GM19395 (cell line): ENCODE data around the gene INS.
"Not testable (repeated sequence)": the region's sequence is repeated elsewhere in the genome, so short reads cannot be mapped to it uniquely, and the experiment has no call there.

ENCODE experiments used
- ATAC-seq: cut with Tn5 transposase; IDR thresholded peaks from one replicate; pipeline ENCODE4 v1.9.1; 2021; ENCODE audit warnings: mild to moderate bottlenecking, moderate library complexity; ENCODE audit not compliant: unreplicated experiment

The INS gene

DNA sequence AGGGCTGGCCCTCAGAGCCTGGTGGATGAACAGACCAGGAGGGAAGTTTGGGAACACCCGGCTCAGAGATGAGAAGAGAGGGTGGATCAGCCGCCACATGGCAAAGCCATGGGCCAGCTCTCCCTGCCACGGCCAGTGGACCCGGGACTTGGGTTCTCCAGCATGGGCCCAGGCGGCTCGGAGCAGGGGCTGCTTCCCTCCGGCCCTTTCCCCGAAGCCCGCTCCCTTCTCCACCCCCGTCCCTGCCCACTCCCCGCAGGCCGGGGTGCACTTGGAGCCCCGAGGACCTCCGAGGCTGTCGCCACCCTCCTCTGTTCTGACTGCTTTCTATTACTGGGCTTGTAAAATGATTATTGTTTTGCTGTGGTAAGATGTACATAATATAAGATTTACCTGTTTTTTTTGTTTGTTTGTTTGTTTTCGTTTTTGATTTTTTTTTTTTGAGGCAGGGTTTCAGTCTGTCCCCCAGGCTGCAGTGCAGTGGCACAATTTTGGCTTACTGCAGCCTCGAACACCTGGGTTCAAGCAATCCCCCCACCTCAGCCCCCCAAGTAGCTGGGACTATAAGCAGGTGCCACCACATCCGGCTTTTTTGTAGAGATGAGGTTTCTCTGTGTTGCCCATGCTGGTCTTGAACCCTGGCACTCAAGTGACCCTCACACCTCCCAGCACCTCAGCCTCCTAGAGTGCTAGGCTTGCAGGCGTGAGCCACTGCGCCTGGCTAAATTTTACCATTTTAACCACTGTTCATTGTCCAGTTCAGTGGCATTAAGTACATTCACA lies 21.9 kb upstream of the INS start:
- ATAC-seq = no peak

DNA sequence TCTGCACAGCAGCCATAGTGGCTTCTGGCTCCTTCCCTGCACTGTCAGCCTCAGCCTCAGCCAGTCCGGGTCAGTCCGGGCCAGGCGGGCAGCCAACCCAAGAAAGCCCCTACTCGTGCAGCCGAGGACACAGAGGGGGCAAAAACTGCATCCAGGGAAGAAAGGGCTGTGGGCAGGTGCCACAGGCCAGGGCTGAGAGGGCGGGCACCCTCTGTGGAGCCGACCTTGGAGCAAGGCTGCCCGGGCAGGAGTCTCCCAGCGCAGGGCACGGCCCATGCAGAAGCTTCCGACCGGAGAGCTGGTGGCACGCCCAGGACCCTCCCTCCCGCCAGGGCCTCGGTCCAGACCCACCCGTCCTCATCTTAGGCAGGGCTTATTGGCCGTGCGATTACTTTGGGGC lies 21.1 kb upstream of the INS start:
- no peak for ATAC-seq

DNA sequence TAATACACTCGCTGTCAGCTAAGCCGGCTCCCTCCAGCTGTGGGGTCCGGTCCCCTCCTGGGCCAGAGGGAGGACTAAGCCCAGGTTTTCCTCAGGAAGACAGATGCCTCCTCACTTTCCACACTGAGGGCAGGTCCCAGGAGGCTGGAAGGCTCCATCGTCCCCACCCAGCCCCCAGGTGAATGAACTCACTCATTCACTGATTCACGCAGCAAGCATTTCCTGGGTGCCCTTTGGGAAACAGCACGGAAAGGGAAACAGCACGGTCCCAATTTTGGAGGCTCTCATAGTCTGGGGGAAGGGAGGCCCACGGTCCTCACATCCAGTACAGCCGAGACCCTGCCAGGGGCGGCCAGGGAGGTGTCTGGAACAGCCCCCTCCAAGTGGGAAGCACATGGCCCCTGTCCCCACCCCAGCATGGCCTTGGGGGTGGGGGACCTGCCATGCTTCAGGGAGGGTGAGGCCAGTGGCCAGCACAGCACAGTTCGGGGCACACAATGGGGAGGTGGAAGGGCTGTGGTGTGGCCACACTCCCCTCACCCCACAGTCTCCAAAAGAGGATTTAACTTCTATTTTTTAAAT lies 19.9 kb upstream of the INS start:
- ATAC-seq = no peak

DNA sequence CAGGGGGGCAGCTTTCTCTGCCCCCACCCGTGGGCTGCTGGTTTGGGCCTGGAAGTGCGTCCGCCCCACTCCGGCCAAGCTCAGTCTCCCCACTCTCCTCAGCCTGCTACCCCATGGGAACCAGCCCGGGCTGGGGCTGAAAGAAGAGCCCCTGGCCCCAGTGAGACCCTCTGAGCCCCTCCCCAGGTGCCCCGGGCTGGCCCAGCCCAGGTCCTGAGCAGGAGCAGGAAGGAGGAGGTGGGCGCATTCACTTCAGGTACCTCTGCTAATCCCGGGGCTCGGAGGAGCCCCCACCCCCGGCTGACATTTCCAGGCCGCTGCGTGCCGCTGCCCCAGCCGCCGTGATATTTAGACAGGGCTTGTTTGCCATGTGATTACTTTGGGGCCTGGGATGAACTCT lies 19.3 kb upstream of the INS start:
- no peak for ATAC-seq

DNA sequence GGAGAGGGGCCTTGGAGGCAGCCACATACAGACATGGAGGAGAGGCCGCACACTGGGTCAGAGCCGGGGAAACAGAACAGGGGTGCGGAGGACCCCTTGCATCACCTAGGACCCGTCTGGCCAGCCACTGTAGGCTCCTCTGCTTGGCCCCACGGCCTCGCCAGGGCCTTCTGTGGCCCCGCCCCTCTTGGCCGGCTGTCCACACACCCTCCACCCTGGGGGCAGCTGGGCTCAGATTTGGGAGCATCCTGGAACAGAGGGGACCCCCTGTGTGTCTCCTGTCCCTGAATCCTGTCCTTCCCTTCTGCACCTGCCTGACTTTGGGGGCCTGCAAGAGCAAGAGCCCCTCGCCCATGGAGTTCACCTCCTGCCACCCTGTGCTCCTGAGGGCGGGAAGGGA lies 18.5 kb upstream of the INS start:
- no peak for ATAC-seq

DNA sequence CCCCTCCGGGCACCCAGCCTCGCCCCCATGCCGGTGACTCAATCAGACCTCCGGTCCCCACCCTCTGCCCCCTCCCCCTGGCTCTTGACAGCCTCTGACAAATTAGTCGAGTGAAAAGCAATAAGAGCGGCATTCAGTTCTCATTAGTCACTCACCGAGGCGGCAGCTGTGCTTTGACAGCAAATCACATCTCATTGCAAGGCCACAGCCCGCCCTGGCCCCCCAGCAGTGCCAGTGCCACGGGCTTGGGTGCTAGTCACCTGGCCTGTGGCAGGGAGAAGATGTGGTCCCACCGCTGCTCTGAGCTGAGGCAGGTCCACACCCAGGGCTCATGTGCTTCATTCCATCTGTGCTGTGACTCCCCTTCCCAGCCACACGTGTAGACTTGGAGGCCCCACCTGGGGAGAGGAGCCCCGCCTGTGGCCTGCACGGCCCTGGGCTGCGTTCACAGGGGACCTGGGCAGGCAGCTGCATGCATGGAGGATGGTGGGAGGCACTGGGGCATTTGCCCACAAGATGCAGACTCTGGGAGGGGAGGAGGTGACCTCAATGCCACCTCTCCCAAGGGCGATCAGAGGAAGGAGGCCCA lies 18.0 kb upstream of the INS start:
- no peak for ATAC-seq

DNA sequence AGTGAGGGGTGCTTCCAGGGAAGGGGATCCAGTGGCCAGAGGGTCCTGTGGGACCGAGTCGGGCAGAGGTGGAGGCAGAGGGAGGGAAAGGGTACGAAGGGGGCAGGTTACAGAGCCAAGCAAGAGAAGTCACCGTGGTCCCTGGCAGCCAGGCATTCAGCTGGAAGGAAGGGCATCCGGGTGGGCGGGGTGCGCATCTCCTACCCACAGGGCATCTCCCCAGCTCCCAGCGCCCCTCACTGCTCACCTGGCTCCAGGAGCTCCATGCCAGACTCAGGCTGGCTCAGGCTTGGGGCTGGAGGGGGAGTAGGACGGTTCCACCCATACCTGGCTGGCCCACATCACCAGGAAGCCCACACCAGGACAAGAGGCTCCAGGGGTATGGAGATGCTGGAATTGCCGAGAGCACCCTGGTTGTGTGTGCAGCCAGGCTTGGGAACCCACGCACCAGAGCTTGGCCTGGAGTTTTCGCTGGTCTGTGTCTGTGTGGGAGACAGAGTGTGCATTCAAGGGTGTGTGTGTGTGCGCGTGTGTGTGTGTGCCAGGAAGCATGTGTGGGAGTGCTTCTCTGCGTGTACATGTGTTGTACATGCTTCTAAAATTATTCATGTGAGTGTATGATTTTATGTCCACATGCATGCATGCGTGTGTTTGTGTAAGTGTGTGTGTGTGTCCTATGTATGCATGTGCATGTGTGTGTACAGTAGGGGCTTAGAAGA lies 17.2 kb upstream of the INS start:
- ATAC-seq = not testable (repeated sequence)

DNA sequence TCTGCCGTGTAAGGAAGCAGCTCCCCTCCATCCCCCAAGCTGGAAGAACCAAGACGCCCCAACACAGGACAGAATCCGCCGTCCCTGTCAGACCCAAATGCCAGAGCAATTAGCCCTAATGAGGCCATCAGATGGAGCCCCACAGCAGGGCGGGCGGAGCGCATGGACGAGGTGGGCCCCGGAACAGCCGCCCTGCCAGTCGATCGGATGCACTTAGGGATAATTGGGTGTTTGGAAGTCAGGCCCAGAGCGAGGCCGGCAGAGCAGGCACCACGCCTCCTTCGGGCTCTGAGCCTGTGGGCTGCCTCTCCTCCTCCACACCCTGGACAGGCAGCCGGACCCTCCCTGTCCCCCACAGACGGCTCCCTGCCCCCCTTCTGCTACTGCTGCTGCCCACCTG lies 16.1 kb upstream of the INS start:
- ATAC-seq = no peak

DNA sequence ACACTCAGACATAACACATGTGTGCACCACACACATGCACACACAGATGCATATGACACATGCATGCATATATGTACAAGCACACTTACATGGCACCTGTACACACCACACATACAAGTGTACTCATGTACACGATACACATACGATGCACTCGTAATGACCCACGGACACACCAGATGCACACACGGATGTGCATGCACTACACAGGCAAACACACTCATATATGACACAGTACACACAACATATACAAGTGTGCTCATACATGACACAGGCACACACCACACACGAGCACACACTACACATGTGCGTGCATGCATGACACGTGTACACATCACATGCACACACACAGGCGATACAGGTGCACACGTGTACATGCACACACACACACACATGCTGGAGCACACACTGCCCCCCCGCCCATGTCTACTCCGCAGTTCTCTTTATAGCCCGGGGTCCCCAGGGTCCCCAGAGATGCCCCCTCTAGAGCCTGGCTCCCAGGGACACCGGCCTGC lies 15.4 kb upstream of the INS start:
- ATAC-seq = no peak

DNA sequence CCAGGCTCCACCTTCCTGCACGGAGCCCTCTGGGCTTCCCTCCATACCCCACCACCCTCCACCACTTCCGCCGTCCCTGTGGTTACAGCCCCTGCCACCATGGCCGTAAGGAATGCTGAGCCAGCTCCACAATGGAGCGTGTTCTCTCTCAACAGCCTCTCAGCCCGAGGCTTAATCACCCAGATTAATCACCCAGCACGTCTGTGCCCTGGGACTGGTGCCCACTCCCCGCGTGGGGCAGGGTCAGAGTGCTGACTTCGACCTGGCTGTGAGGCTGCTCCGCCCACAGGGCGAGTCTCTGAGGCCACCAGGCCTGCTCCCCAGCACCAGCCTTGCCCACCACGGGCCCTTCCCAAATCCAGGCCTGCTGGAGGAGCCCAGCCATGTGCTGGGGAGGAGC lies 14.7 kb upstream of the INS start:
- no peak for ATAC-seq

DNA sequence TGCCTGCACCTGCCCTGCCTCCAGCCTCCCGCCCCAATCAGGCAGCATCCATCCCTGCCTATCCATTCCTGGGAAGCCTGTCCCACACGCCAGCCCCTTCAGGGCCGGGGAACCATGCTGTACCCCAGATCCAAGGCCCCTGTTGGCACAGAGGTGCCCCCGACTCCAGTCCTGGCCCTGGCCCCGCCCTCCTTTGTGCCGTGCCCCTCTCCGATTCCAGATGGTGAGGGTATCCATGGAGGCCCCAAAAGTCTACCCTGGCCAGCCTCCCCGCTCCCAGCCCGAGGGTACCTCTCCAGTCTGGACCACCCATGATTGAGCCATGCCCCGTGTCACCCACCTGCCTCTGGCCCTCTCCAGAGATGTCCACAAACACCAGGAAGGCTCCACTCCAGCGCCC lies 13.4 kb upstream of the INS start:
- no peak for ATAC-seq

DNA sequence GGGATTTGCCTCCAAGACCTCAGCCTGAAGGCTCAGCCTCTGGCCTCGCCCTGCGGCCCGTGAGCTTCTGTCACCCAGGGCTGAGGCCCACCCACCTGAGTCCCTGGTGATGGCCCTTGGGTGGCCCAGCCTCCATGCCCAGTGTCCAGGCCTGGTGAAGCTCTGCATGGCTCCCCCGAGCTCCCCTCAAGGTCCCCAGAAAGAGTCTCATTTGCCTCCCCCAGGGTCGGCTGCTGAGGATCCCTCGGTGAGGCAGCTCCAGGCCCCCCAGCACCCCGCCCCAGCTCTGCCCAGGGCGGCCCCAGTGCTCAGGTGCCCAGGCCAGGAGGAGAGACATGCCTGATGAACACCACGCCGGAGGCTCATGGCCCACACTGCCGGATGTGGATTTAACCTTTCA lies 12.8 kb upstream of the INS start:
- ATAC-seq = no peak

DNA sequence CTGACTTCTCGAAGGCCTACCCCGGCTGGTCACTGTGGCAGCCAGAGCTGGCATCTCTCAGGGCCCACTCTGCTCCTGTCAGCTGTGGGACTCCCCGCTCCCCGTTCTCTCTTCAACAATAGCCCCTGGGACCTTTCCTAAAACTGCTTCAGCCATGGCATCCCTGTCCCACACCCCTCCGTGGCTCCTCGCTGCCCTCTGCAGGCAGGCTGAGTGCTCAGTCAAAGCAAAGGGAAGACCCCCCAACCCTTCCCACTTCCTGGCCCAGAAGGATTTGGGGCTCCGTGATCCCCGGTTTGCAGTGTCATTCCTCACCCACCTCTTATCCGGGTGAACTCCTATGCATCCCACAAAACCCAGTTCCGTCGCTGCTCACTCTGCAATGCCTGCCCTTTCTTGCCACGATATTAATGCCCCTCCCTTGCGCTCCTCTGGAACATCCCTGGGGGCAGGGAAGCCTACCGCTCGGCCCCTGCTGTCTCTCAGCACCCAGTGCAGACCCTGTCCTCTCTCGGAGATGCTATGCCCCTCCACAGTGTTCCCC lies 12.2 kb upstream of the INS start:
- no peak for ATAC-seq

DNA sequence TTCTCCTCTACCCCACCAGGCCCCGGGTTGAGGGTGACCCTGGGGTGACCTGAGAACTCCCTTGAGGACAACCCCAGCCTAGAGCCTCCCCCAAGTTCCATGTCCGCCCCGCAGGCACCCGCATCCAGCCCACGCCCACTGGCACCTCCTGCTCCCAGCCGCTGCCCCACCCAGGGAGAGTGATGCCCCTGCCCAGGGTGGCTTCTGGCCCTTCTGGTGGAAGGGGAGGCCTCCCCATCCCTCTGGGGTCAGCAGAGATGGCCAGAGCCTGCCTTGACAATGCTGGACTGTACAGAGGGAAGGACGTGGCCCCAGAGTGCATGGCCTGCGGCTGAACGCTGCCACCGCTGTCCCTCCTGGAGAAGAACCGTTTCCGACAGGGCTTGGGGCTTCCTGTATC lies 11.7 kb upstream of the INS start:
- no peak for ATAC-seq

DNA sequence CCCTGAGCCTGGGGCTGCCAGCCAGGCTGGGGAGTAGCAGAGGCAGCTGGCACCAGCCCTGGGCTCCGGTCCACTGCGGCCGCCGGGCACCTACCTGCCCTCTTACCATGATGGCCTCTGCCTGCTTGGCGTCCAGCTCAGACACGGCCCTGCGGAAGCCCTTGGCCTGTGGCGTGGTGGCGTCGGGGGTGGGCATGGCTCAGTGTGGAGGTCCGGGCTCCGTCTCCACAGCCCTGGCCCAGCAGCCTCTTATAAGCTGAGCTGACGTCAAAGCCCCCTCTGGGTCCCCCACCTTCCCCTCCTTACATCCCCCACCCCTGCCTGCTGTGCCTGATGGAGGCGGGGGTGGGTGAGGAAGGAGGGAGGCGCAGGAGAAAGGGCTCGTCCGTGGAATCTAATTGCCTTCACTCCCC lies 10.6 kb upstream of the INS start, which contains the start of gene TH:
TH (minus strand) TSS at position 225 of the 413 bp plus-strand sequence; CDS start at position 196, 29 bp downstream.
- ATAC-seq = no peak

DNA sequence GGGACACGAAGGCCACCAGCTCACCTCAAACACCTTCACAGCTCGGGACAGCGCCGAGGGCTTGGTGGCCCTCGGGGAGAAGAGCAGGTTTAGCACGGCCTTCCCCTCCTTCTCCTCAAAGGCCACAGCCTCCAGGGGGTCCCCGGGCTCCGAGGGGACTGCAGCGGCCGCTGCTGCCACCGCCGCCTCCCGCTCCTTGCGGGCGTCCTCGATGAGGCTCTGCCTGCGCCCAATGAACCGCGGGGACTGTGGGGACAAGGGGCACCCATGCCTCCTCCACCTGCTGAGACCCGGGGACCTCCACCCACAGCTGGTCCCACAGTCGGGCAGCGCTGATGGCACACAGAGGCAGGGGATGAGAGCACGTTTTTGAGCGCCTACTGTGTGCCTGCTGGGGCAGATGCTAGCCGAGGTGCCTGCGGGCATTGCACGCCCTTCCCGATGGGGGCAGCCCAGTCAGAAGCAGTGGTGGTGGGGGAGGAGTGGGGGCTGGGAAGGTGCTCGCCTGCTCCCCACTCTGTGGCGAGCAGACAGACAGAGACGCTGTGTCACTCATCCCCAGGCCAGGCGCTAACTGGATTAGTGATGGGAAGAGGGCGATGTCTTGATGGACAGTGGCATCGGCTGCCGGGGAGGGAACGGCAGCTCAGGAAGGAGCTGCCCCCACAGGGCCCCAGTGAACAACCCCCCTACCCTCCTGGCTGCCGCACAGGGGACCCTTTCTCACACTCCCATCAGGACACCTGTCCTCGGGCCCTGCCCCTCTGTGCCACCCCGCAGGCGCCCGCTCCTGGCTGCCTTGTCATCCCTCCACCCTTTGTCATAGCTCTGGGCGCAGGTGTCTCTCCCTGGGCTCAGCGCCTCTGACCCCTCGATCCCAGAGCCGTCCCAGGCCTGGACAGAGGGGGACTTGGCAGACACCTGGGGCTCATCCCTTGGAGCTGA lies 8.9 kb upstream of the INS start:
- ATAC-seq = no peak

DNA sequence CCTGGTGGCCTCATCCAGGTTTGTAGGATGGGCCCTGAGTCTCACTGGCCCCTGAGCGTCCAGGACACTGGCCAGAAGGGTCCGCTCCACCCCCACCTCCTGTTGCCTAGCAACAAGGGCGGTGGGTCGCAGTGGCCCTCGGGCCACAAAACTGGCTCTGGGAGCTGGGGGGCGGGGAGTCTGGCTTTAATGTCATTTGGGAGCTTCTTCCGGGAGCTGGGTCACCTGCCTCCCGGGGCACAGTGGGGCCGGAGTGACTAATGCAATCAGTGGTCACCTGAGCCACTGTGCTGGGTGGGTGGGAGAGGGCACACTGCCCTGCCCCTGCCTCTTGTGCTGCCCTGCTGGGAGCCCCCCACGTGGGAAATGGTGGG lies 8.0 kb upstream of the INS start:
- ATAC-seq = no peak

DNA sequence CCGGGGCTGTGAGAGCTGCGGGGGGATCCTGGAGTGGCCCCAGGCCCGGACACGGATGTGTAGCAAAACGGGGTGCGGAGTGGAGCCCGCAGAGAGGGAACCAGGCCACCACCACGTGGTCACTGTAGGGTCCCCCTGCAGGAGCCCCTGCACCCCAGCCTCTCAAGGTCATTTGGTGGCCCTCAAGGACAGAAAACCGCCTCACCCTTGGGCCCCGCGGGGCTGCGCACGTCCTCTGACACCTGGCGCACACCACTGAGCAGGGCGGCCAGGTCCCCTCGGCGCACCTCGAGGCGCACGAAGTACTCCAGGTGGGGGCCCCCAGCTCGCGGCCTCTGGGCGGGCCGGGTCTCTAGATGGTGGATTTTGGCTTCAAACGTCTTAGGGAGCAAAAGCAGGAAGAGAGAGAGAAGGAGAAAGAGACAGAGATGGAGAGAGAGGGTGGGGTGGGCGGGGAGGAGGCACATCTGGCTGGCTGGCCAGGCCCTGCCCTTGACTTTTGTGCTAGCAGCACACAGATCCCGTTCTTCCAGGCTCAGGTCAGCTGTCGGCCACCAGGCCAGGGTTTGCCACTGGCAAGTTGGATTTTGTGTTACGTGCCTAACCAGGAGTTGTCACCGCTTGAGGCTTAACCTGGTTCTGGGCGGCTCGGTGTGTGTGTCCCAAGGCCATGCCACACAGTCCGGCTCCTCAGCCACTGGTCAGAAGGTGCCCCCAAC lies 7.4 kb upstream of the INS start:
- no peak for ATAC-seq
